Mucosa of rectum (tissue), 2 donors: ENCODE results near the gene CLEC19A.

ENCODE experiments used
- H3K27ac ChIP-seq, 2 donors: one replicate each; pipeline ENCODE4 v1.7.0; 2013; ENCODE audit warnings: inconsistent platforms in 2 of 2, low read depth in 2 of 2, low read length in 2 of 2
- H3K27me3 ChIP-seq, 2 donors: one replicate each; pipeline ENCODE4 v1.7.0; 2013; ENCODE audit warnings: low read length in 2 of 2; ENCODE audit not compliant: control insufficient read depth in 2 of 2, insufficient read depth in 2 of 2
- H3K36me3 ChIP-seq, 2 donors: one replicate each; pipeline ENCODE4 v1.7.0; 2013; ENCODE audit warnings: low read length in 2 of 2; ENCODE audit not compliant: control insufficient read depth in 2 of 2, insufficient read depth in 2 of 2
- H3K4me1 ChIP-seq, 2 donors: one replicate each; pipeline ENCODE4 v1.7.0; 2013; ENCODE audit warnings: low read length in 2 of 2, mild to moderate bottlenecking in 1 of 2; ENCODE audit not compliant: control insufficient read depth in 2 of 2, insufficient read depth in 2 of 2
- H3K4me3 ChIP-seq, 2 donors: one replicate each; pipeline ENCODE4 v1.7.0; 2013; ENCODE audit warnings: low read length in 2 of 2
- H3K9ac ChIP-seq, 2 donors: one replicate each; pipeline ENCODE4 v1.7.0; 2013; ENCODE audit warnings: low read length in 2 of 2, low read depth in 1 of 2, mild to moderate bottlenecking in 1 of 2
- H3K9me3 ChIP-seq, 2 donors: one replicate each; pipeline ENCODE4 v1.7.0; 2013; ENCODE audit warnings: low read length in 2 of 2; ENCODE audit not compliant: control insufficient read depth in 2 of 2
- donor health status: healthy.
- donor health status: Normal muscosa, but diverticular disease.

CLEC19A gene

GRCh38 chr16:19285431-19285830 lies at the start of gene CLEC19A:
Gene CLEC19A (plus strand): TSS chr16:19285731. CDS start chr16:19285852, 121 bp downstream.
- Histone ChIP-seq H3K9ac (no peak within 1 kb of the TSS), H3K36me3 (no peaks in the 10 kb centered on the region), H3K4me3 (no peak within 1 kb of the TSS), H3K27me3 (no peaks in the 10 kb centered on the region), H3K27ac (no peak within 1 kb of the TSS), H3K9me3 (no peaks in the 10 kb centered on the region), H3K4me1 (no peaks in the 10 kb centered on the region)

GRCh38 chr16:19235886-19236285 lies 49.6 kb upstream of the CLEC19A start:
- H3K9ac ChIP-seq, result no peak overlapping the region
- H3K4me1 ChIP-seq, result peaks cover 0 to 13% of the 10 kb centered on the region in 2 donors
- no peaks in the 10 kb centered on the region for H3K27me3 ChIP-seq
- H3K27ac ChIP-seq, result peak overlapping the region; percentile 62 to 66
- no peak overlapping the region for H3K4me3 ChIP-seq
- H3K9me3 ChIP-seq, result peaks cover 2% of the 10 kb centered on the region in 2 donors
- H3K36me3 ChIP-seq, result no peaks in the 10 kb centered on the region

- peaks cover 2% of the 10 kb centered on the region in 2 donors for H3K9me3 ChIP-seq
- peak overlapping the region; percentile 66 to 68 for H3K27ac ChIP-seq
- no peaks in the 10 kb centered on the region for H3K36me3 ChIP-seq
- H3K9ac ChIP-seq, result no peak overlapping the region
- H3K27me3 ChIP-seq, result no peaks in the 10 kb centered on the region
- no peak overlapping the region for H3K4me3 ChIP-seq
- H3K4me1 ChIP-seq, result peaks cover 0 to 13% of the 10 kb centered on the region in 2 donors
These were observed 48.8 kb upstream of the CLEC19A start for GRCh38 chr16:19236561-19237209.

- H3K9ac ChIP-seq, result no peak overlapping the region
- no peaks in the 10 kb centered on the region for H3K36me3 ChIP-seq
- no peak overlapping the region for H3K4me3 ChIP-seq
- H3K27ac ChIP-seq, result no peak overlapping the region
- H3K9me3 ChIP-seq, result peaks cover 2% of the 10 kb centered on the region in 2 donors
- H3K4me1 ChIP-seq, result peaks cover 0 to 13% of the 10 kb centered on the region in 2 donors
- no peaks in the 10 kb centered on the region for H3K27me3 ChIP-seq
These were observed 47.1 kb upstream of the CLEC19A start for GRCh38 chr16:19238406-19238805.

- Histone ChIP-seq H3K4me3 (no peak overlapping the region), H3K9me3 (peaks cover 2% of the 10 kb centered on the region in 2 donors), H3K27me3 (no peaks in the 10 kb centered on the region), H3K4me1 (peaks cover 0 to 13% of the 10 kb centered on the region in 2 donors), H3K27ac (no peak overlapping the region), H3K9ac (no peak overlapping the region), H3K36me3 (no peaks in the 10 kb centered on the region)
These were observed 45.9 kb upstream of the CLEC19A start for GRCh38 chr16:19239511-19240155.

- peaks cover 0 to 2% of the 10 kb centered on the region in 2 donors for H3K9me3 ChIP-seq
- no peak overlapping the region for H3K27ac ChIP-seq
- no peak overlapping the region for H3K4me3 ChIP-seq
- peaks cover 0 to 18% of the 10 kb centered on the region in 2 donors for H3K4me1 ChIP-seq
- no peaks in the 10 kb centered on the region for H3K36me3 ChIP-seq
- no peaks in the 10 kb centered on the region for H3K27me3 ChIP-seq
- H3K9ac ChIP-seq, result no peak overlapping the region
These were observed 45.0 kb upstream of the CLEC19A start for GRCh38 chr16:19240494-19240893.

- Histone ChIP-seq H3K9ac (no peak overlapping the region), H3K27ac (no peak overlapping the region), H3K36me3 (no peaks in the 10 kb centered on the region), H3K27me3 (no peaks in the 10 kb centered on the region), H3K4me3 (no peak overlapping the region), H3K9me3 (no peaks in the 10 kb centered on the region), H3K4me1 (peaks cover 0 to 18% of the 10 kb centered on the region in 2 donors)
These were observed 44.0 kb upstream of the CLEC19A start for GRCh38 chr16:19241512-19241911.

- Histone ChIP-seq H3K27ac (no peak overlapping the region), H3K9ac (no peak overlapping the region), H3K4me3 (no peak overlapping the region), H3K36me3 (no peaks in the 10 kb centered on the region), H3K27me3 (no peaks in the 10 kb centered on the region), H3K4me1 (peaks cover 0 to 13% of the 10 kb centered on the region in 2 donors), H3K9me3 (no peaks in the 10 kb centered on the region)
These were observed 43.3 kb upstream of the CLEC19A start for GRCh38 chr16:19242186-19242585.

GRCh38 chr16:19242987-19243575 lies 42.5 kb upstream of the CLEC19A start:
- Histone ChIP-seq H3K27me3 (no peaks in the 10 kb centered on the region), H3K9me3 (no peaks in the 10 kb centered on the region), H3K4me1 (peaks cover 0 to 7% of the 10 kb centered on the region in 2 donors), H3K9ac (no peak overlapping the region), H3K4me3 (no peak overlapping the region), H3K36me3 (no peaks in the 10 kb centered on the region), H3K27ac (no peak overlapping the region)

GRCh38 chr16:19245326-19245925 lies 40.1 kb upstream of the CLEC19A start:
- Histone ChIP-seq H3K4me1 (peaks cover 0 to 7% of the 10 kb centered on the region in 2 donors), H3K4me3 (no peak overlapping the region), H3K27ac (peak overlapping the region in 1 of 2 donors; percentile 41), H3K9me3 (no peaks in the 10 kb centered on the region), H3K36me3 (no peaks in the 10 kb centered on the region), H3K9ac (no peak overlapping the region), H3K27me3 (no peaks in the 10 kb centered on the region)
